Neural cell (in vitro differentiated cells): Measurements from ENCODE around the gene RGS3. TPM values are rescaled to one million over a fixed set of nuclear protein-coding genes. Genes with fewer than 3 reads are reported as not detected.

Experiments used
- H2AFZ ChIP-seq: fragments of 200-600, 300-800 bp; sonication (generic), shearing (Covaris generic); 2 replicates; pipeline ENCODE4 v1.6.0; 2014; ENCODE audit warnings: low read depth, mild to moderate bottlenecking, antibody characterized with exemption, low read length, moderate library complexity
- H3F3A ChIP-seq: fragments of 200-600 bp; shearing (Covaris generic); 2 replicates; pipeline ENCODE4 v1.6.1; 2016; ENCODE audit warnings: mild to moderate bottlenecking, moderate library complexity, mixed read lengths, antibody characterized with exemption, low read length; ENCODE audit not compliant: insufficient read depth, poor library complexity, severe bottlenecking
- H3K27ac ChIP-seq: fragments of 200-600, 300-800 bp; sonication (generic), shearing (Covaris generic); 2 replicates; pipeline ENCODE4 v1.5.1; 2014; ENCODE audit warnings: mild to moderate bottlenecking, low read length, moderate library complexity
- H3K27me3 ChIP-seq: fragments of 300-800, 200-600 bp; sonication (generic), shearing (Covaris generic); 2 replicates; pipeline ENCODE4 v1.6.0; 2014; ENCODE audit warnings: mild to moderate bottlenecking, low read depth, low read length, moderate library complexity; ENCODE audit not compliant: insufficient read depth
- H3K36me3 ChIP-seq: fragments of 300-800, 200-600 bp; sonication (generic), shearing (Covaris generic); 2 replicates; pipeline ENCODE4 v1.5.1; 2014; ENCODE audit warnings: mild to moderate bottlenecking, antibody characterized with exemption, low read length, moderate library complexity; ENCODE audit not compliant: insufficient read depth
- H3K4me2 ChIP-seq: fragments of 300-800, 200-600 bp; sonication (generic), shearing (Covaris generic); 2 replicates; pipeline ENCODE4 v1.6.0; 2014; ENCODE audit warnings: mild to moderate bottlenecking, low read length
- H3K4me3 ChIP-seq: fragments of 300-800, 200-600 bp; sonication (generic), shearing (Covaris generic); 2 replicates; pipeline ENCODE4 v1.5.1; 2014; ENCODE audit warnings: mild to moderate bottlenecking, low read length, moderate library complexity
- H3K79me2 ChIP-seq: fragments of 200-600 bp; shearing (Covaris generic); replicated peaks from 2 replicates; pipeline ENCODE4 v1.6.0; 2014; ENCODE audit warnings: mild to moderate bottlenecking, low read length, moderate library complexity; ENCODE audit not compliant: insufficient read depth
- H3K9ac ChIP-seq: fragments of 300-800, 200-600 bp; sonication (generic), shearing (Covaris generic); 2 replicates; pipeline ENCODE4 v1.6.1; 2016; ENCODE audit warnings: mild to moderate bottlenecking, low read length, mixed read lengths
- H3K9me2 ChIP-seq: fragments of 200-600 bp; shearing (Covaris generic); 2 replicates; pipeline ENCODE4 v1.6.1; 2016; ENCODE audit warnings: mild to moderate bottlenecking, low read length, mixed read lengths; ENCODE audit not compliant: insufficient read depth
- H3K9me3 ChIP-seq: fragments of 200-600, 300-800 bp; sonication (generic), shearing (Covaris generic); 2 replicates; pipeline ENCODE4 v1.6.1; 2016; ENCODE audit warnings: mild to moderate bottlenecking, mixed run types, low read length, moderate library complexity, mixed read lengths
- H4K20me1 ChIP-seq: fragments of 200-600 bp; shearing (Covaris generic); 2 replicates; pipeline ENCODE4 v1.6.1; 2016; ENCODE audit warnings: mild to moderate bottlenecking, mixed run types; ENCODE audit not compliant: insufficient read depth
- EP300 ChIP-seq: fragments of 450-650 bp; conservative IDR thresholded peaks from 2 replicates; pipeline ENCODE4 v1.6.1; 2014; ENCODE audit warnings: antibody characterized with exemption, mild to moderate bottlenecking, moderate library complexity; ENCODE audit not compliant: poor library complexity, severe bottlenecking
- EZH2 ChIP-seq: fragments of 200-600, 300-800 bp; shearing (Covaris generic), sonication (generic); IDR thresholded peaks from 2 replicates; pipeline ENCODE4 v1.6.1; 2014; ENCODE audit warnings: antibody characterized with exemption, low read length, borderline replicate concordance, mild to moderate bottlenecking; ENCODE audit not compliant: insufficient read depth, poor library complexity, severe bottlenecking
- MXI1 ChIP-seq: fragments of 450-650 bp; conservative IDR thresholded peaks from 2 replicates; pipeline ENCODE4 v1.6.1; 2014; ENCODE audit warnings: antibody characterized with exemption, mild to moderate bottlenecking; ENCODE audit not compliant: poor library complexity, severe bottlenecking
- SMC3 ChIP-seq: fragments of 450-650 bp; conservative IDR thresholded peaks from 2 replicates; pipeline ENCODE4 v1.6.1; 2014; ENCODE audit warnings: antibody characterized with exemption, mild to moderate bottlenecking, moderate library complexity; ENCODE audit not compliant: poor library complexity
- TAF1 ChIP-seq: IDR thresholded peaks from 2 replicates; pipeline ENCODE4 v1.6.1; 2012; ENCODE audit warnings: low read depth
- polyA plus RNA-seq: library from polyadenylated mRNA; depleted of rRNA; stranded (reverse); fragments of >200 nt; gene quantifications from 2 replicates; pipeline ENCODE4 v1.2.3, GENCODE V29; 2014
- TF ChIP-seq, protein P1 (sequence below): fragments of 450-650 bp; IDR thresholded peaks from 2 replicates; pipeline ENCODE4 v1.5.1; 2014; ENCODE audit warnings: antibody characterized with exemption, mild to moderate bottlenecking, moderate library complexity; ENCODE audit not compliant: poor library complexity, severe bottlenecking
- TF ChIP-seq, protein P2 (sequence below): IDR thresholded peaks from 2 replicates; pipeline ENCODE4 v1.6.1; 2012; ENCODE audit warnings: borderline replicate concordance

RGS3 gene
- polyA plus RNA-seq, 1 donor from 2014 or later = 25.3 TPM

DNA sequence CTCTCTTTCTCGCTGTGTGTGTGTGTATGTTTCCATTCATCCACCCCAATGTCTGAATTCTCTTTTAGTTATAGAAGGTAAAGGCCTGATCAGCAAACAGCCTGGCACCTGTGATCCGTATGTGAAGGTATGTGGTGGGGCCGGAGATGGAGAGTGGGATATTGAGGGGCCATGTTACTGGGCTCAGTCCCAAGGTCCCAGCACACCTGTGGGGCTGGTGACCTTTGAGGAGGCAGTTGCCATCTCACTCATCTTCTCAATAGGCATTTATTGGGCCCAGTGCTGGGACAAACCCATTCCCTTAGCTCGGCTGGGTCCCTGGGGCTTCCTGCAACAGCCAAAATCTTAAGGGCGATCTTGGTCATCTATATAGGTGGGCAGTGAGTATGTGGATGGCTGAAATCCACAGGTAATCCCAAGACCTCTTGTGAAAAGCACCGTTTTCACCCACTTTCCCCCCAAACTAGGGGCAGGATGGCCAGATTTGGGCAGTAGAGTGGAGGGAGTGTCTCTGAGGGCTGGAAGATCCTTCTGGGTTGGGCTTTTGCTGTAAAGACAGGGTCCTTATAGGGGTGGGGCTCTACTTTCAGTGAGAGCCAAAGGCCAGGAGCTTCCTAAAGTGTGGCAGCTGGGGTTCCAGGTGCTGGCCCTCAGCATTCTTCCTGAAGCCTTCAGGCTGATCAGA, 19.6 kb downstream of the RGS3 start:
- no peaks in the 10 kb centered on the region for H3F3A ChIP-seq
- no peaks in the 10 kb centered on the region for H3K36me3 ChIP-seq
- no peaks in the 10 kb centered on the region for H3K27me3 ChIP-seq
- TF ChIP-seq EP300 (no peak), SMC3 (no peak)
- TF ChIP-seq, protein P1, sequence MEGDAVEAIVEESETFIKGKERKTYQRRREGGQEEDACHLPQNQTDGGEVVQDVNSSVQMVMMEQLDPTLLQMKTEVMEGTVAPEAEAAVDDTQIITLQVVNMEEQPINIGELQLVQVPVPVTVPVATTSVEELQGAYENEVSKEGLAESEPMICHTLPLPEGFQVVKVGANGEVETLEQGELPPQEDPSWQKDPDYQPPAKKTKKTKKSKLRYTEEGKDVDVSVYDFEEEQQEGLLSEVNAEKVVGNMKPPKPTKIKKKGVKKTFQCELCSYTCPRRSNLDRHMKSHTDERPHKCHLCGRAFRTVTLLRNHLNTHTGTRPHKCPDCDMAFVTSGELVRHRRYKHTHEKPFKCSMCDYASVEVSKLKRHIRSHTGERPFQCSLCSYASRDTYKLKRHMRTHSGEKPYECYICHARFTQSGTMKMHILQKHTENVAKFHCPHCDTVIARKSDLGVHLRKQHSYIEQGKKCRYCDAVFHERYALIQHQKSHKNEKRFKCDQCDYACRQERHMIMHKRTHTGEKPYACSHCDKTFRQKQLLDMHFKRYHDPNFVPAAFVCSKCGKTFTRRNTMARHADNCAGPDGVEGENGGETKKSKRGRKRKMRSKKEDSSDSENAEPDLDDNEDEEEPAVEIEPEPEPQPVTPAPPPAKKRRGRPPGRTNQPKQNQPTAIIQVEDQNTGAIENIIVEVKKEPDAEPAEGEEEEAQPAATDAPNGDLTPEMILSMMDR = no peak
- H3K9ac ChIP-seq = no peak overlapping the region
- H3K9me3 ChIP-seq = no peaks in the 10 kb centered on the region
- H3K4me2 ChIP-seq = no peak overlapping the region
- H3K9me2 ChIP-seq = no peaks in the 10 kb centered on the region
- no peak overlapping the region for H3K4me3 ChIP-seq
- no peak overlapping the region for H3K27ac ChIP-seq
- no peaks in the 10 kb centered on the region for H4K20me1 ChIP-seq
- H2AFZ ChIP-seq = no peak overlapping the region
- H3K79me2 ChIP-seq = no peaks in the 10 kb centered on the region

DNA sequence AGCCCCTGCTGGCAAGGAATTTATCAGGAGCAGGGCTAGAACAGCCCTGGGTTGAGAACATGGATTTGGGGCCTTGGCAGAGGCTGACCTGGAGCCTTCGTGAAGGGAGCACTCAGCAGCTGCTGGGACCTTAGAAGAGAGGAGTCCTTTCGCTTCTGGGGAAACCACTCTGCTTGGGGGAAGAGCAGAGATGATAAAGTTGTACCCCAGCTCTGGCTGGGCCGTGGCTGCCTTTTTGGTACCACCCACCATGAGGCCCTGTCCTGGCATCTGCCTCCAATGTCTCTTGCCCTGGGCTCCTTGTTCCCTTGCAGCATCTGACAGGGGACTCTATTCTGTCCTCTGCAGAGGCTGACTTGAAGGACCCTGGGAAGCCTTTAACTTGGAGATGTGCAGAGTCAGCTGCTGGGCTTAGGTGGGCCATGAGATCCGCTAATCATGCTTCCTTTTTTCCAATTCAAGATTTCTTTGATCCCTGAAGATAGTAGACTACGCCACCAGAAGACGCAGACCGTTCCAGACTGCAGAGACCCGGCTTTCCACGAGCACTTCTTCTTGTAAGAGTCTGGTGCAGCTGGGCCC, 20.2 kb downstream of the RGS3 start:
- no peak for TF ChIP-seq TAF1
- TF ChIP-seq, protein P2, sequence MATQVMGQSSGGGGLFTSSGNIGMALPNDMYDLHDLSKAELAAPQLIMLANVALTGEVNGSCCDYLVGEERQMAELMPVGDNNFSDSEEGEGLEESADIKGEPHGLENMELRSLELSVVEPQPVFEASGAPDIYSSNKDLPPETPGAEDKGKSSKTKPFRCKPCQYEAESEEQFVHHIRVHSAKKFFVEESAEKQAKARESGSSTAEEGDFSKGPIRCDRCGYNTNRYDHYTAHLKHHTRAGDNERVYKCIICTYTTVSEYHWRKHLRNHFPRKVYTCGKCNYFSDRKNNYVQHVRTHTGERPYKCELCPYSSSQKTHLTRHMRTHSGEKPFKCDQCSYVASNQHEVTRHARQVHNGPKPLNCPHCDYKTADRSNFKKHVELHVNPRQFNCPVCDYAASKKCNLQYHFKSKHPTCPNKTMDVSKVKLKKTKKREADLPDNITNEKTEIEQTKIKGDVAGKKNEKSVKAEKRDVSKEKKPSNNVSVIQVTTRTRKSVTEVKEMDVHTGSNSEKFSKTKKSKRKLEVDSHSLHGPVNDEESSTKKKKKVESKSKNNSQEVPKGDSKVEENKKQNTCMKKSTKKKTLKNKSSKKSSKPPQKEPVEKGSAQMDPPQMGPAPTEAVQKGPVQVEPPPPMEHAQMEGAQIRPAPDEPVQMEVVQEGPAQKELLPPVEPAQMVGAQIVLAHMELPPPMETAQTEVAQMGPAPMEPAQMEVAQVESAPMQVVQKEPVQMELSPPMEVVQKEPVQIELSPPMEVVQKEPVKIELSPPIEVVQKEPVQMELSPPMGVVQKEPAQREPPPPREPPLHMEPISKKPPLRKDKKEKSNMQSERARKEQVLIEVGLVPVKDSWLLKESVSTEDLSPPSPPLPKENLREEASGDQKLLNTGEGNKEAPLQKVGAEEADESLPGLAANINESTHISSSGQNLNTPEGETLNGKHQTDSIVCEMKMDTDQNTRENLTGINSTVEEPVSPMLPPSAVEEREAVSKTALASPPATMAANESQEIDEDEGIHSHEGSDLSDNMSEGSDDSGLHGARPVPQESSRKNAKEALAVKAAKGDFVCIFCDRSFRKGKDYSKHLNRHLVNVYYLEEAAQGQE = no peak
- no peaks in the 10 kb centered on the region for H3K36me3 ChIP-seq
- no peaks in the 10 kb centered on the region for H3F3A ChIP-seq
- no peak overlapping the region for H3K9ac ChIP-seq
- no peak overlapping the region for H3K27ac ChIP-seq
- no peak overlapping the region for H3K4me2 ChIP-seq
- H3K79me2 ChIP-seq = no peaks in the 10 kb centered on the region
- H3K9me2 ChIP-seq = no peaks in the 10 kb centered on the region
- H3K4me3 ChIP-seq = no peak overlapping the region
- H3K27me3 ChIP-seq = no peaks in the 10 kb centered on the region
- H4K20me1 ChIP-seq = no peaks in the 10 kb centered on the region
- no peak overlapping the region for H2AFZ ChIP-seq
- no peaks in the 10 kb centered on the region for H3K9me3 ChIP-seq

- H3K27me3 ChIP-seq = no peaks in the 10 kb centered on the region
- H3K9ac ChIP-seq = no peak overlapping the region
- H3F3A ChIP-seq = no peaks in the 10 kb centered on the region
- H4K20me1 ChIP-seq = no peaks in the 10 kb centered on the region
- no peak overlapping the region for H2AFZ ChIP-seq
- H3K4me3 ChIP-seq = no peak overlapping the region
- H3K4me2 ChIP-seq = no peak overlapping the region
- H3K36me3 ChIP-seq = no peaks in the 10 kb centered on the region
- no peaks in the 10 kb centered on the region for H3K9me2 ChIP-seq
- H3K9me3 ChIP-seq = no peaks in the 10 kb centered on the region
- no peaks in the 10 kb centered on the region for H3K79me2 ChIP-seq
- no peak for TF ChIP-seq TAF1
- TF ChIP-seq EZH2 = no peak
- no peak for TF ChIP-seq MXI1
- H3K27ac ChIP-seq = no peak overlapping the region
Measured at GRCh38 chr9:113484258-113484730, 20.8 kb downstream of the RGS3 start.
